ENCODE data around the gene GLYATL3.

GLYATL3 gene

DNA sequence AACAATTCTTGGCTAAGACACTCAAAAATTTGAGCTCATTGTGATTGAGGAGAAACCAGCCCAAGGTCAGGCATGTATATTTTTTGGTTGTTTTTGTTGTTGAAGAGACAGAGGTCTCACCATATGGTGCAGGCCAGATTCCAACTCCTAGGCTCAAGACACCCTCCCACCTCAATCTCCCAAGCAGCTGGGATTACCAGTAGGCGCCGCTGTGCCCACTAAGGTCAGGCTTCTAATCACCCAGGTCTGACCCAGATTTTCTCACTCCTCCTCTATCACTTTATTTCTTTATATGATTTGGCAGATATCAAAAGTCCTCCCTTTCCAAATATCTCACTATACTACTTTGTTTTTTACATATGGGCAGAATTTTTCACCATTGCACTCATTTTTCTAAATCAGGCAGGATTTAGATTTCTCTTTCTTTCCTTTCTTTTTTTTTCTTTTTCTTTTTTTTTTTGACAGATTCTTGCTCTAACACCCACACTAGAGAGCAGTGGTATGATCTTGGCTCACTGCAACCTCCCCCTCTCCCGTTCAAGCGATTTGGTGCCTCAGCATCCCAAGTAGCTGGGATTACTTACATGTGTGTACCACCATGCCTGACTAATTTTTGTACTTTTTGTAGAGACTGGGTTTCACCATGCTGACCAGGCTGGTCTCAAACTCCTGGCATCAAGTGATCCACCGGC is 49.0 kb downstream of the GLYATL3 start:
- DNase-seq: no peak

DNA sequence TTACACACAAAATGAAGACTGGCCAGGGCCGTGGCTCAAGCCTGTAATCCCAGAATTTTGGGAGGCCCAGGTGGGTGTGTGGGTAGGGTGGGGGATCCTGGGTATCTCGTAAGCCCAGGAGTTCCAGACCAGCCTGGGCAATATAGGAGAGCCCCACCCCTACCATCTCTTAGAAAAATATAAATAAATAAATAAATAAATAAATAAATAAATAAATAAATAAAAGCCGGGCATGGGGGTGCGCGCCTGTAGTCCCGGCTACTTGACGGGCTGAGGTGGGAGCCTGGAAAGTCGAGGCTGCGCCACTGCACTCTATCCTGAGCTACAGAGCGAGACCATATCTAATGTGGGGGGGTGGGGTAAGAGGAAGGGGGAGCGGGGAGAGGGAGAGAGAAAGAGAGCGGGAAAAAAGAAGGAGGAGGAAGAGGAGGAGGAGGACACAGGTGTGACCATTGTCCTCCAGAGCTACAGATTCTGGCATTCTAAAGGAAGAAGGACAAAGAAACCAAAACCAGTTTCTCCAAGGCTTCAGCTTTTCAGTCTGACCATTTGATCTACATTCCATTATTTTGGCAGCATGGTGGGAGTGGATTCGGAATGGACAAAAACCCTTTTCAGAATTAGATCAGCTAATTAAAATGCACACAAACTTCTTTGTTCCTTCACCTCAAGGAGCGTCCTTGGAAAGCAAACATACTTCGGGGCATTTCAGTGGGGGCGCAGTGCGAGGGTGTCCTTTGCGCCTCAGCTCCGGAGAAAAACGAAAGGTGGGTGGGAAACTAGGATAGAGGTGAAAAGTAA is 50.2 kb downstream of the GLYATL3 start:
- no peak for DNase-seq

DNA sequence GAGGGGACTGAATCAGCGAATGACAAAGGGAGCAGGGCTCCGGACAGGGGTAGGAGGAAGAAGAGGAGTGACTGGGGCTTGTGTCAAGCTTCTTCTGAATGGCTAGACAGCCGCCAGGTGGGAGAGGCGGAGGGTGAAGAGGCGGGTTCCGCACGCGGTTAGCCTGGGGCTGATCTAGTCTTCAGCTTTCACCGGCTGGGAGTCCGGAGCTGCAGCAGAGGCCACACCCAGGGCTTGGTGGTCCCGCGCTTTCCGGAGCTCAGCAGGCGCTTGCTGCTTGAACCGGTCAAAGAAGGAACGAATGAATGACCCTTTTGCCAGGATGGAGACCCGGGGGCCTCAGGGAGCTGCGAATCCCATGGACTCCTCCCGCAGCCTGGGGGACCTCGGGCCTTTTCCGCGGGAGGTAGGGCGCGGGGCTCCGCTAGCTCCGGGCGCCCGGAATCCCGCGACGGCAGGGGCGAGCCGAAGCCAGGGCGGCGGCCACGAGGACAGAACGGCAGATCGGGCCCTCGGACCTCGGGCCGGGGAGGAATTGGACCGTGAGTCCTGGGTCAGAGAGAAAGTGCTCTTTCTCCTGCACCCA is 50.9 kb downstream of the GLYATL3 start, which contains the start of gene C6orf141:
Gene C6orf141, plus strand, starts transcription at position 177 of the 586 bp plus-strand sequence. Its CDS starts 125 bp downstream, at position 302.
- DNase-seq: no peak

DNA sequence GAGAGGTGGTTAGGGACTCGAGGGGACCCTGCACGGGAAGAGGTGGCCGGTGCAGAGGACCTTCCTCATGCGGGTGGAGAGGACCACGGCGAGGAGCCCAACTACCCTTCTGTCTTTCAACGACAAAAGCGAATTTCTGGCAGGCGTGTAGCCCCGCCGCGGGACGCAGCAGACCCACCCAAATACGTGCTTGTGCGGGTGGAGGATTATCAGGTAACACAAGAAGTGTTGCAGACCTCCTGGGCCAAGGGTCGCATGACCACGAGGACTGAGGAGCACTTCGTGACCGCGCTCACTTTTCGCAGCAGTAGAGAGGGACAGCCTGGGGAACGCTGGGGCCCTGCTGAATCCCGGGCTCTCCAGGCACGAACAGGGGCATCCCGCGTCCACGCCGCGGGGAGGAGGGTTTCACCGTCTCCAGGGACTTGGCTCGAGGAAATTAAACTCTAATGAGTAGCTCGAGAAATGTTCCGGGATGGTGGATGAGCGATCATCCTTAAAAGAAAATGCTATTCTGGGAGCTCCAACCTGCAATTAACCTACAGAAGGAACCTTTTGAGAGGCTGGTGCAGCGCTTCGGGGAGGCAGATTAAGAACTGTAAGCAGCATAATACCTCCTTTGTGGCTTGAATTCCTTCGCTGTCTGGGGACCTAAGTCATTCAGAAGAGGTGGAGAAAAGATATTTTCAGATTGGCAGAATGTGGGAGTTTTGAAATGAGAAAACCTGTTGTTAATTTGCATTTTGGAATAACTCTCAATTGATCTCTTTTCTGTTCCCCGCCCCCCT is 51.5 kb downstream of the GLYATL3 start:
- DNase-seq: no peak

DNA sequence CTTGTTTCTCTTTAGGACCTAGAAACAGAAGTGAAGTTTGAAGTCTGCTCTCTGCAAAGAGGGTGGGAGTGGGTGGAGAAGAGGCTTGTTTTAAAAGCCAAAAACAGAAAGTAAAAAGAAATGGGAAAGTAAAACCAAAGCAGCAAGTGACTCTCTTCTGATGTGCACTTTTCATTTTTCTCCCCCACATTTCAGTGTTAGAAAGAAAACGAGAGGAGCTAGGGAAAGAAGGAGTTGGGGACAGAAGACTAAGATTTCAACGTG is 52.1 kb downstream of the GLYATL3 start:
- no peak for DNase-seq

DNA sequence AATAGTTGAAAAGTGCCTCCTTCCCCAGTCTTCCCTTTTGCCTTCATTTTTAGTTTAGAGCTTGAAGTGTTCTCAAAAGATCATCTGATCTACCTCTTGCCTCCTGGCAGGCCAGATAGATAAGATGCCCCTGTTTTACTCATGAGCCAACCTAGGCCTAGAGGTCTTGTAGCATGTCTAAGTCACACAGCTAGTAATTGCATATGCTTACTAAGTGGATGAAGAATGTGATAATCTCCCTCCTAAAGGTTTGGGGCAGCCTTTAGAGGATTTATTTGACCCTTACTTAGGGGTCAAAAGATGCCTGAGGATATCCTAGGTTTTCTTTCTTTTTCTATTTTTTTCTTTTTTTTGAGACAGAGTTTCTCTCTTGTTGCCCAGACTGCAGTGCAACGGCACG is 52.9 kb downstream of the GLYATL3 start:
- DNase-seq: no peak

DNA sequence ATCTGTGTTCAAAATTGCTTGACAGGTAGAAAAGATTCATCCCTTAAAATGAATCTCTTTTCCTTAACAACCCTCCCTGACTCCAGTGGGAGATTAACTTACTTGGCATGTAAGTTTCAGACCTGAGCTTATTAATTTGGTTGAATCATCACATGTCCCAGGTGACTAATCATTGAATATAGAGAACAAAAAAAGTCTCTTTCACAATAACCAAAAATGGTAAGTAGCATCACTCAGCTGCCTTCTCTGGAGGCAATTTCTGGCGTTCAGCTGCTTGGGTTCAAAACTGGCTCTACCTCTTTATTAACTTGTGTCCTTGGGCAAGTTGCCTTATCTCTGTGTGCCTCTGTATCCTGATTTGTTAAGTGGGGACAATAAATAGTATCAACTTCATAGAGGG is 53.7 kb downstream of the GLYATL3 start:
- DNase-seq: no peak

DNA sequence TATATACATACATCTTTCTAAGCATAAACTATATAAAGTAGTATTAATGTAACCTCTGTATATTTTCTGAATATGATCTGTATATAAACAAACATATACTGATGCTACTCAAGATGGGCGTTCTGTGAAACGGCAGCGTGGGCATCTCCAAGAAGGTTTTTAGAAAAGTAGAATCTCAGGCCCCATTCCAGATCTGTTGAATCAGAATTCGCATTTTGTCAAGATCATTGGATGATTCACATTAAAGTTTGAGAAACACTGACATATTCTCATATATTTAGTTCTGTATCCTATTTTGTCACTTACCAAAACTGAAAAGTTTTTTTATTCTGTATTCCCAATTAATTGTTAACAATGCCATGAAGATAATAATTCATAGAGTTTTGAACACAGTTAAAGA is 56.2 kb downstream of the GLYATL3 start:
- DNase-seq: no peak

DNA sequence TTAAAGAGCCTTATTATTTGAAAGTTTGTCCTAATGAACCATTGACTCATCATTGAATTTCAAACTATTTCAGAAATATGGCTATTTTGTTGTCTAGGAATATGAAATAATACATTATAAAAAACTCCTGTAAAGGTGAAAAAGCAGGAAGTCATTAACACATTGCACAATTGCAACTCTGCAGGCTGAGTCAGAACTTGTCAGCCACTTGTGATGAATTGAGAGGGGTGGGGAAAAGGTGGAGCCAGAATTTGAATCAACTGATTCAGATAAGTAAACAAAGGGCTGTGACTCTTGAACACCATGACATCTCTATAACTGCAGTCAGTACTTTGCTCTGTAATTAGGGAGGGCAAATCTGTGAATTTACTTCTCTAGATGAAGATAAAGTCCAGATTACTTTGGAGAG is 56.7 kb downstream of the GLYATL3 start:
- DNase-seq: no peak

DNA sequence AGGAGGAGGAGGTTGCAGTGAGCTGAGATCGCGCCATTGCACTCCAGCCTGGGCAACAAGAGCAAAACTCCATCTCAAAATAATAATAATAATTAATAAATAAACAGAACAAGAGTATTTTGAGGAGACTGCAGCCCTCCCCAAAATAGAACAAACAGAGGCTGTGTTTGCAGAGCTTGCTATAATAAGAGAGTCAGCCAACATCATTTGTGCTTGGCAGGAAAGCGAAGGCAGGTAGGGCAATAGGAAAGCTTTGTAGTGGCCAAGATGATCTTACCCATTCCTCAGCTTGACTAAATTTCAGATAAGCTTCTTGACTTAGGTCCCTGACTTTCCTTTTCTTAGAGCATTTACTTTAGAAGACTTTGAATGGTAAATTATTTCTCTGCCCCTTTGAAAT is 57.5 kb downstream of the GLYATL3 start:
- no peak for DNase-seq

DNA sequence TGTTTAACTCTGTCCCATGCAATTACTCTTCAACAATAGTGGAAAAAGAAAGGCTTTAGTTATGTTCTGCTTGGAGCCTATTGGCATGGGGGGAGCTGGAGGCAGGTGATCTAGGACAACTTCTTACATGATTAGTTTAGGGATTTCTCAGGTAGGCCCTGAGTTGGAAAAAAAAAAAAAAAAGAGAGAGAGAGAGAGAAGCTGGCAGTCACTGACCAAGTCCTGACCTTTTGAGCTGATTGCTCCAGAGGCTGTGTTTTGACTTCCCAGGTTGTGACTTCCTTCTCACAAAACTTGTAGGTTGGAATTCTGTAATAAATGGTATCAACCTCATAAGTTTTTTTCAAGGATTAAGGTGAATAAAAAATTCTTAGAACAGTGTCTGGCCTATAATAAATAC is 58.5 kb downstream of the GLYATL3 start:
- no peak for DNase-seq

DNA sequence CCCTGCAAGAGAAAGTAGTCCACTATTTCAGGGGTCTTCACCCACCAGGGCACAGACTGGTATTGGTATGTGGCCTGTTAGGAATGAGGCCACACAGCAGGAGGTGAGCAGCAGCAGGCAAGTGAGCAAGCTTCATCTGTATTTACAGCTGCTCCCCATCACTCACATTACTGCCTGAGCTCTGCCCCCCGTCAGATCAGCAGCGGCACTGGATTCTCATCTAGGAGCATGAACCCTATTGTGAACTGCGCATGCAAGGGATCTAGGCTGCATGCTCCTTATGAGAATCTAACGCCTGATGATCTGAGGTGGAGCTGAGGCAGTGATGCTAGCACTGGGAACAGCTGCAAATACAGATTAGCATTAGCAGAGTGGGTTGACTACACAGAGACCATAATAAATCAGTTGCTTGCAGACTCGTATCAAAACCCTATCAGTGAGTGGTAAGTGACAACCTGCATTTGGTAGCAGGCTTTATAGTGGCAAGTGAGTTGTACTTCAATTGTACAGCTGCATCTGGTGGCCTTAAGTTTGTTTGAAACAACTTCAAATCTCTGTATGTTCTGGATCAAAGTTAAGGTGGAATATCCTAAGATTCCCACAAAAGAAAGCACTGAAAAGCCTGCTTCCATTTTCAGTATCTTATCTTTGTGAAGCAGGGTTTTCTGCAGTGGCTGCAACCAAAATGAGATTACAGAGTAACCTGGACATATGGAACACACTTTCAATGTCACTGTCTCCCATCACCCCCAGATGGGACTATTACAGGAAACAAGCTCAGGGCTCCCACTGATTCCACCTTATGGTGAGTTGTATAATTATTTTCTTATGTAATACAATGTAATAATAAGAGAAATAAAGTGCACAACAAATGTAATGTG is 63.5 kb downstream of the GLYATL3 start:
- no peak for DNase-seq

DNA sequence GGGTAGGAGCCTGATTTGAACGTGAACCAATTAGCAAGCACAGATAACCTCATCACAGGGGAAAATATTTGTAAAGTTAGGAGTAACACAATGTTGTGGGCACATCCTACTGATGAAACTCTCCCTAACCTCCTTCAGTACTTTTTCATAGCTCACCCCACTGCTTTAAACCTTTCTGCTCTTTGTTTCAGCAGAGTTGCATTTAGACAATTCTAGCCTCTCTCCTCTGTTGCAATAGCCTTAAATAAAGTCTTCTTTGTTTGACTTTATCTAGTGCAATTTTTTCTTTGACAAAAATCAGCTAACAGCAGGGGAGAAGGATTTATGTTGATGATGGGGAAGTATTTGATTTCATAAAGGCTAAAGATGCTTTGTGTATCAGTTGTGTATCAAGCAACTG is 64.8 kb downstream of the GLYATL3 start:
- DNase-seq: no peak

DNA sequence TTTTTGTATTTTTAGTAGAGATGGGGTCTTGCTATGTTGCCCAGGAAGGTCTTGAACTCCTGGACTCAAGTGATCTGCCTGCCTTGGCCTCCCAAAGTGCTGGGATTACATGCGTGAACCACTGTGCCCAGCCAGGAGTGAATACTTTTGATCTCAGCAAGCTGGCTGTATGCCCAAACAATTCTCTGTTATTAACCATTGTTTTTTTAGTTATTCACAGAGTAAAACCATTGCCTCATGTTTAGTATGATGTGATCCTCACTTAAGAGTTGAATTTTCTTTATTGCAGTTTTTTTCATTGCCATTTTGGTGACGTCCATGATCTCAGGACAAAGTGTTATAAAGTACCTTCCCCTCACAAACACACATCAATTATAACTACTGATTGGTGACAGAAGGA is 65.5 kb downstream of the GLYATL3 start:
- no peak for DNase-seq

DNA sequence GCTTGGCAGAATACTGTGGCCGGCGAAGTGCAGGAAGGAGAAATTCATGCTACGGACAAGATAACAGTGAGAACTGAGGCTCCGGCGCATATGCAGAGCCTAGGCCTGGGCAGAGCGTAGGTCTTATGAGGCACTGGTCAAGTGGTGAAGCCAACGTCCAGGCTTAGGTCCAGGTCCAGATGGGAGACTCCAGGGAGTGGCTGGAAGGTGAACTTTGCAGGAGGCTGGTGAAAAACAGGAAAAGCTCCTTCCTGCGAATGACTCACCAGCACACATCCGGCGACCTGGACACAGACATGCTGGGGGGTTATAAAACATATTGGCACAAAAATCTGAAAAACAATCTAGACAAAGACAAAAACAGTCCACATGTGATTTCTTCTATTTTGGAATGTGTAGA is 66.1 kb downstream of the GLYATL3 start:
- no peak for DNase-seq

DNA sequence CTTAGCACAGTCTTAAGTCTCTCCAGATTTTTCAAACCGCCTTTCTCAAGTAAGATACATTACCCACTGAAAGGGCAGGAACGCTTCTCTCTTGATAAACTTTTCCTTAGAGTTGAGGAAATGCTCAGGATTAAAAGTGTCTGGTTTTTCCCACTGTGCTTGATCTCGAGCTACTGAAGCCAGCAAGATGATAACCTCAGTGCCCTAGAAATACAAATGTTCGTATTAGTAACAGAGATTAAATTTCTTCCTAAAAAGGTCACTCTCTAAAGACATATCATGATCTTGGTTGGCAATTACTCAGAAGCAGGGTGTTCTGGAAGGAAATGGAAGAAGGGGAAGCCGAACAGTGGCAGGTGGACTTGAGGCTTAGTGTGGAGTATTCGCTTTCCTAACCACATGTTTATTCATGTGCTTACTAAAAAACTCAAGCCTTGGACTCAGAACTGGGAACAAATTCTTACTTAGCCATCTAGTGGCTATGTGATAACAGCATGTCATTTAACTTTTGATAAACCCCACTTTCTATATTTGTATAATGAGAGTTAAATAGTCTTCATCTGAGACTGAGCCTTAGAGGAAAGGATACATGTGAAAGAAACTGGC is 70.9 kb downstream of the GLYATL3 start:
- DNase-seq: peak in 1 of 2 experiments; percentile 11

DNA sequence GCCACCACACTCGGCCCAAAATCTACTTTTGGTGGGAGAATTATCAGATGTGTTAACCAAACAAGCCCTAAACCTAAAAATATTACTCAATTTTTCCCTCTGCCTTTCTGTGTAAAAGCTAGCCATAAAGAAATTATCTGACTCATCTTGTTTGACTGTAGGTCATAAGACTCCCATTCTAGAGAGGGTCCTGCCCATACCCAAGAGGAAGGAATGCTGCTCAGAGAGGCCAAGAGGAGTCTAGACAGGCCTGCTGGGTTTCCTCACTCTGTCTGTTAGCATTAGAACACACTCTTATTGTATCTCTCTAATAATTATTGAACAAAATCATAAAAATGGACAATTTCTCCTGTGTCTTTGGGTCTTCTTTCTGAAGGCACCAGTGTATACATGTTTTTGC is 76.9 kb downstream of the GLYATL3 start:
- DNase-seq: no peak

Measured in Kasumi-1 (cell line).